ENCODE measurements around the gene VAMP8.

DNA sequence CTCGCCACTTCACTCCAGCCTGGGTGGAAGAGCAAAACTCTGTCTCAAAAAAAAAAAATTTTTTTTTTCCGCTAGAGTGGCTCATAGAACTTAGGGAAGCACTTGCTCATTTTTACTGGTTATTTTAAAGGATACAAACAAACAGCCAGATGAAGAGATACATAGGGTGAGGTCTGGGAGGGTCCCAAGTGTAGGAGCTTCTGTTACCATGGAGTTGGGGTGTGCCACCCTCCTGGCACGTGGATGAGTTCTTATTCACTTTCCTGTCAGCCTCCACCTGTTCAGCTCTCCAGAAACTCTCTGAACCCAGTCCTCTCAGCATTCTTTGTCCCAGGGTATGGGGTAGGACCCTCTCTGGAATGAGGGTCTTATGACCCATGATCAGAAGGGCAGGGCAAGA, 43.3 kb upstream of the VAMP8 start:
- TF ChIP-seq FOXK2 (IDR thresholded peaks at IDR 0.05) (no peak), L3MBTL2 (conservative IDR thresholded peaks at IDR 0.05) (no peak)
